Right atrium auricular region (tissue), 2 donors: Measurements from ENCODE around the gene CDH3. TPM values are rescaled to one million over a fixed set of nuclear protein-coding genes. Genes with fewer than 3 reads are reported as not detected.

Experiments used
- DNase-seq: peaks from one replicate; pipeline ENCODE4 v3.0.0-alpha.2; 2019; ENCODE audit warnings: low spot score
- H3K27ac ChIP-seq, 2 donors: fragments of 200-600 bp; sonication (generic); 1 replicate in 1 of 2; 2 replicates in 1 of 2; pipeline ENCODE4 v1.5.1; 2016 to 2019
- H3K27me3 ChIP-seq, 2 donors: fragments of 200-600 bp; sonication (generic); one replicate each; pipeline versions ENCODE4 v1.5.1 to v1.6.0; 2017 to 2019
- H3K36me3 ChIP-seq: fragments of 200-600 bp; sonication (generic); one replicate; pipeline ENCODE4 v1.5.1; 2016
- H3K4me1 ChIP-seq, 2 donors: fragments of 200-600 bp; sonication (generic); one replicate each; pipeline versions ENCODE4 v1.5.1 to v1.6.0; 2017 to 2019
- H3K4me3 ChIP-seq, 2 donors: fragments of 200-600 bp; sonication (generic); 1 replicate in 1 of 2; 2 replicates in 1 of 2; pipeline ENCODE4 v1.5.1; 2017 to 2019; ENCODE audit warnings: mild to moderate bottlenecking in 1 of 2, moderate library complexity in 1 of 2
- H3K9me3 ChIP-seq, 2 donors: fragments of 200-600 bp; sonication (generic); one replicate each; pipeline ENCODE4 v1.5.1; 2019
- CTCF ChIP-seq, 2 donors: fragments of 200-600 bp; sonication (generic); IDR thresholded peaks; one replicate each; pipeline ENCODE4 v1.5.1; 2019; ENCODE audit warnings: antibody characterized with exemption in 2 of 2
- total RNA-seq, 2 donors: library from RNA; depleted of rRNA; stranded (reverse); fragments of >200 nt; gene quantifications; one replicate each; pipeline ENCODE4 v1.1.0, GENCODE V29; 2016

CDH3 gene
- total RNA-seq, 2 donors from 2014 or later = 1.7 to 3.5 TPM

- no peak overlapping the region for H3K27ac ChIP-seq
- no peaks in the 10 kb centered on the region for H3K36me3 ChIP-seq
- H3K27me3 ChIP-seq = peaks cover 15 to 20% of the 10 kb centered on the region in 2 donors
- H3K9me3 ChIP-seq = no peaks in the 10 kb centered on the region
- no peak for TF ChIP-seq CTCF (IDR thresholded peaks at IDR 0.05)
- H3K4me1 ChIP-seq = peaks cover 0 to 15% of the 10 kb centered on the region in 2 donors
- no peak for DNase-seq
- H3K4me3 ChIP-seq = no peak overlapping the region
Observed at GRCh38 chr16:68739964-68740627, 95.0 kb downstream of the CDH3 start.

GRCh38 chr16:68740628-68741346 lies 95.7 kb downstream of the CDH3 start:
- no peak for TF ChIP-seq CTCF (IDR thresholded peaks at IDR 0.05)
- Histone ChIP-seq H3K36me3 (no peaks in the 10 kb centered on the region), H3K4me1 (peaks cover 0 to 15% of the 10 kb centered on the region in 2 donors), H3K4me3 (no peak overlapping the region), H3K27me3 (peaks cover 15 to 20% of the 10 kb centered on the region in 2 donors), H3K27ac (no peak overlapping the region), H3K9me3 (no peaks in the 10 kb centered on the region)
- DNase-seq = no peak

GRCh38 chr16:68743664-68744063 lies 98.6 kb downstream of the CDH3 start:
- Histone ChIP-seq H3K27me3 (no peaks in the 10 kb centered on the region), H3K36me3 (no peaks in the 10 kb centered on the region), H3K4me3 (no peak overlapping the region), H3K27ac (no peak overlapping the region), H3K9me3 (no peaks in the 10 kb centered on the region), H3K4me1 (no peaks in the 10 kb centered on the region)
- no peak for TF ChIP-seq CTCF (IDR thresholded peaks at IDR 0.05)
- DNase-seq = no peak

GRCh38 chr16:68744744-68745280 lies 99.7 kb downstream of the CDH3 start:
- Histone ChIP-seq H3K4me1 (no peaks in the 10 kb centered on the region), H3K9me3 (no peaks in the 10 kb centered on the region), H3K4me3 (no peak overlapping the region), H3K27ac (no peak overlapping the region), H3K27me3 (no peaks in the 10 kb centered on the region), H3K36me3 (no peaks in the 10 kb centered on the region)
- TF ChIP-seq CTCF (IDR thresholded peaks at IDR 0.05) = no peak
- no peak for DNase-seq

GRCh38 chr16:68746951-68747350 lies 101.8 kb downstream of the CDH3 start:
- no peak for TF ChIP-seq CTCF (IDR thresholded peaks at IDR 0.05)
- no peak for DNase-seq
- no peaks in the 10 kb centered on the region for H3K27me3 ChIP-seq
- no peaks in the 10 kb centered on the region for H3K9me3 ChIP-seq
- H3K4me3 ChIP-seq = no peak overlapping the region
- no peaks in the 10 kb centered on the region for H3K36me3 ChIP-seq
- H3K4me1 ChIP-seq = no peaks in the 10 kb centered on the region
- H3K27ac ChIP-seq = no peak overlapping the region
